ENCODE data around the gene LRRC1. TPM values are rescaled to one million over a fixed set of nuclear protein-coding genes. Genes with fewer than 3 reads are reported as not detected.

LRRC1 gene
- total and polyA plus RNA-seq, 2 donors (not counting 1 experiment from before 2014, with no cell fraction given): 3.4 to 8.9 TPM

DNA sequence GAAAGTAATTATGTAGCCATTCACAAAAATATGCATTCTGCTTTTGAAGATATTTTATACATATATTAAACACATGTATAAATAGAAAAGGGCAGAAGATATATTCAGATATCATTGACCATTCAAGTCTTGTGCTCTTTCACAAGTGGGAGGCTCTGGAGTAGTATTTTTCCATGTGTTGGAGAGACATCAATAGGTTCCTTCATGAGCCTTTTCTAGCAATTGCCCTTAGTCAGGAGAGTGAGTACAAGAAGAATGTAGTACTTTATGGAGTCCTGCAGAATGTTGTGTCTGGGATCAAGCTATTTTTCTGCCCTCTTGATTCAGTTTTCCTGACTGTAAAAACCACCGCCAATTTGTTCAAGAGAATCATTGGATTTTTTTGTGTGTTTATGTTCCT is 117.9 kb downstream of the LRRC1 start:
- CTCF ChIA-PET: no interaction called here
- no CpG with 5 or more reads among the region's 1 CpG for WGBS (ENCODE audit: insufficient coverage)
- Histone ChIP-seq H3K9me3 (ENCODE audit: control extremely low read depth in 1 of 3, control insufficient read depth in 2 of 3, insufficient read depth in 1 of 3, low read length in 2 of 3) (no peaks in the 10 kb centered on the region), H3K79me2 (ENCODE audit: control insufficient read depth, insufficient read depth, low read length) (no peaks in the 10 kb centered on the region), H3K9ac (ENCODE audit: low read length) (no peak overlapping the region), H4K20me1 (ENCODE audit: control insufficient read depth, insufficient read depth, low read length, poor library complexity, severe bottlenecking) (no peaks in the 10 kb centered on the region), H3K36me3 (replicated peaks in 1 of 2; ENCODE audit: control extremely low read depth in 1 of 2, control insufficient read depth in 1 of 2, extremely low read depth in 1 of 2, insufficient read depth in 2 of 2, low read length in 1 of 2) (peaks cover 0 to 19% of the 10 kb centered on the region in 2 experiments), H3K4me1 (ENCODE audit: control insufficient read depth in 2 of 2, insufficient read depth in 2 of 2, low read length in 2 of 2) (no peaks in the 10 kb centered on the region), H3K4me3 (ENCODE audit: control extremely low read depth in 1 of 5, extremely low read depth in 1 of 5, insufficient read depth in 1 of 5, low read depth in 2 of 5, low read length in 4 of 5) (no peak overlapping the region), H2AFZ (ENCODE audit: insufficient read depth, low read depth, low read length, poor library complexity, severe bottlenecking) (no peak overlapping the region), H3K27ac (ENCODE audit: low read length in 2 of 2) (no peak overlapping the region), H3K27me3 (replicated peaks in 1 of 4; ENCODE audit: control extremely low read depth in 1 of 4, control insufficient read depth in 3 of 4, insufficient read depth in 4 of 4, low read length in 3 of 4) (no peaks in the 10 kb centered on the region), H3K4me2 (replicated peaks; ENCODE audit: low read depth, low read length, poor library complexity, severe bottlenecking) (no peak overlapping the region)
- H3K27ac Mint-ChIP-seq: no peak overlapping the region
- TF ChIP-seq, protein P1, sequence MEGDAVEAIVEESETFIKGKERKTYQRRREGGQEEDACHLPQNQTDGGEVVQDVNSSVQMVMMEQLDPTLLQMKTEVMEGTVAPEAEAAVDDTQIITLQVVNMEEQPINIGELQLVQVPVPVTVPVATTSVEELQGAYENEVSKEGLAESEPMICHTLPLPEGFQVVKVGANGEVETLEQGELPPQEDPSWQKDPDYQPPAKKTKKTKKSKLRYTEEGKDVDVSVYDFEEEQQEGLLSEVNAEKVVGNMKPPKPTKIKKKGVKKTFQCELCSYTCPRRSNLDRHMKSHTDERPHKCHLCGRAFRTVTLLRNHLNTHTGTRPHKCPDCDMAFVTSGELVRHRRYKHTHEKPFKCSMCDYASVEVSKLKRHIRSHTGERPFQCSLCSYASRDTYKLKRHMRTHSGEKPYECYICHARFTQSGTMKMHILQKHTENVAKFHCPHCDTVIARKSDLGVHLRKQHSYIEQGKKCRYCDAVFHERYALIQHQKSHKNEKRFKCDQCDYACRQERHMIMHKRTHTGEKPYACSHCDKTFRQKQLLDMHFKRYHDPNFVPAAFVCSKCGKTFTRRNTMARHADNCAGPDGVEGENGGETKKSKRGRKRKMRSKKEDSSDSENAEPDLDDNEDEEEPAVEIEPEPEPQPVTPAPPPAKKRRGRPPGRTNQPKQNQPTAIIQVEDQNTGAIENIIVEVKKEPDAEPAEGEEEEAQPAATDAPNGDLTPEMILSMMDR (IDR thresholded peaks at IDR 0.05): no peak
- no peak for TF ChIP-seq EZH2 (IDR thresholded peaks at IDR 0.05; ENCODE audit: borderline replicate concordance, insufficient read depth, low read depth, low read length, poor library complexity, severe bottlenecking)
- ATAC-seq (ENCODE audit: low read depth) (no peak), DNase-seq (no peak)
- no peaks in the 10 kb centered on the region for H3K4me1 Mint-ChIP-seq
- H3K9me3 Mint-ChIP-seq (ENCODE audit: insufficient read depth): no peaks in the 10 kb centered on the region
- no peaks in the 10 kb centered on the region for H3K27me3 Mint-ChIP-seq
- H3K4me3 Mint-ChIP-seq: no peak overlapping the region
- intact Hi-C loops (cut with micrococcal nuclease): no loop called here
- POLR2A ChIA-PET: no interaction called here

DNA sequence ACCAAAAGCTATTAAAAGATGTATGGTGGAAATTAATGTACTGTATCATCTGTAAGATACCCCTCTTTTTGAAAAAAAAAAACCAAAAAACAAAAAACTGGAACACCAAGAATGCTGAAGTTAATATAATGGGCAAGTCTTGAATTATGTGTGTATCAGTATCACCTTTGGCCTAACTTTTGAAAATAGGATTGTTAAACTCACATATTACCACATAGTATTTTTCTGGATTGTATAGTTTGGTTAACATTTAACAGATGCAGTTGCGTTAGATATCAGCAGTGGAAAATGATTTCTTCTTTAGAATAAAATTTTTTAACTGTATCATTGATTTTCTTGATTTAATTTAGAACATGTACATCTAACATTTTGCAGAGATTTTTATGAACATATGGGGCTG is 118.5 kb downstream of the LRRC1 start:
- no peaks in the 10 kb centered on the region for H3K4me1 ChIP-seq (ENCODE audit: control insufficient read depth in 2 of 2, insufficient read depth in 2 of 2, low read length in 2 of 2)
- intact Hi-C loops (cut with micrococcal nuclease): no loop called here
- H3K4me1 Mint-ChIP-seq: no peaks in the 10 kb centered on the region
- H2AFZ ChIP-seq (ENCODE audit: insufficient read depth, low read depth, low read length, poor library complexity, severe bottlenecking): no peak overlapping the region
- H3K9me3 Mint-ChIP-seq (ENCODE audit: insufficient read depth): no peaks in the 10 kb centered on the region
- H3K27ac Mint-ChIP-seq: no peak overlapping the region
- H3K27me3 ChIP-seq (replicated peaks in 1 of 4; ENCODE audit: control extremely low read depth in 1 of 4, control insufficient read depth in 3 of 4, insufficient read depth in 4 of 4, low read length in 3 of 4): no peaks in the 10 kb centered on the region
- H3K9ac ChIP-seq (ENCODE audit: low read length): no peak overlapping the region
- no CpG with 5 or more reads among the region's 1 CpG for WGBS (ENCODE audit: insufficient coverage)
- no peak overlapping the region for H3K4me2 ChIP-seq (replicated peaks; ENCODE audit: low read depth, low read length, poor library complexity, severe bottlenecking)
- peaks cover 0 to 19% of the 10 kb centered on the region in 2 experiments for H3K36me3 ChIP-seq (replicated peaks in 1 of 2; ENCODE audit: control extremely low read depth in 1 of 2, control insufficient read depth in 1 of 2, extremely low read depth in 1 of 2, insufficient read depth in 2 of 2, low read length in 1 of 2)
- ATAC-seq (ENCODE audit: low read depth): no peak
- H4K20me1 ChIP-seq (ENCODE audit: control insufficient read depth, insufficient read depth, low read length, poor library complexity, severe bottlenecking): no peaks in the 10 kb centered on the region
- TF ChIP-seq, protein P1 (IDR thresholded peaks at IDR 0.05): no peak
- POLR2A ChIA-PET: no interaction called here
- H3K79me2 ChIP-seq (ENCODE audit: control insufficient read depth, insufficient read depth, low read length): no peaks in the 10 kb centered on the region
- no peak for DNase-seq
- CTCF ChIA-PET: no interaction called here
- H3K27me3 Mint-ChIP-seq: no peaks in the 10 kb centered on the region
- H3K27ac ChIP-seq (ENCODE audit: low read length in 2 of 2): no peak overlapping the region
- no peak overlapping the region for H3K4me3 ChIP-seq (ENCODE audit: control extremely low read depth in 1 of 5, extremely low read depth in 1 of 5, insufficient read depth in 1 of 5, low read depth in 2 of 5, low read length in 4 of 5)
- no peaks in the 10 kb centered on the region for H3K9me3 ChIP-seq (ENCODE audit: control extremely low read depth in 1 of 3, control insufficient read depth in 2 of 3, insufficient read depth in 1 of 3, low read length in 2 of 3)
- H3K4me3 Mint-ChIP-seq: no peak overlapping the region
